ENCODE results near the gene PIM2.

- TF ChIP-seq CTCF (conservative IDR thresholded peaks at IDR 0.05; ENCODE audit: low read depth, low read length), result no peak
- no peak for TF ChIP-seq EZH2 (IDR thresholded peaks at IDR 0.05; ENCODE audit: low read length, unreplicated experiment)
- no peak for TF ChIP-seq EZH2phosphoT487 (IDR thresholded peaks at IDR 0.05; ENCODE audit: borderline replicate concordance, low read length)
These were observed 24.1 kb upstream of the PIM2 start for GRCh38 chrX:48942895-48943294.

All from PC-3 (cell line).